Body of pancreas (tissue), 4 donors: Measurements from ENCODE around the gene CAPZA2.

Experiments used
- POLR2A ChIP-seq, 3 donors: fragments of 450-650 bp; IDR thresholded peaks; one replicate each; pipeline ENCODE4 v1.6.1; 2016; ENCODE audit warnings: antibody characterized with exemption in 3 of 3, mild to moderate bottlenecking in 2 of 3
- TF ChIP-seq, protein P1 (sequence below), 7 experiments: fragments of 450-650 bp in 4 of 7; fragments of 200-600 bp in 3 of 7; sonication (generic) in 3 of 7; IDR thresholded peaks; one replicate each; pipeline ENCODE4 v1.5.1; 2016 to 2019; ENCODE audit warnings: antibody characterized with exemption in 7 of 7

DNA sequence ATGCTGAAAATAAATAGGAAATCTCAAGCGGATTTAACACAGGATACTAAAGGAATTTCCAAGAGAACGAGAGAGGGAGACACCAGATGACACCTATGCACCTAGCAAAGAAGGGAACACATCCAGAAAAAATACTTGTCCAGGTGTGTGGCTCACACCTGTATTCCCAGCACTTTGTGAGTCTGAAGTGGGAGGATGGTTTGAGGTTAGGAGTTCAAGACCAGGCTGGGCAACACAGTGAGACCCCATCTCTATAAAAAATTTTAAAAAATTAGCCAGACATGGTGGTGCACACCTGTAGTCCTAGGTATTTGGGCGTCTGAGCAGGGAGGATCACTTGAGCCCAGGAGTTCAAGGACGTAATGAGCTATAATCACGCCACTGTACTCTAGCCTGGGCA lies 11.2 kb upstream of the CAPZA2 start:
- TF ChIP-seq, protein P1, sequence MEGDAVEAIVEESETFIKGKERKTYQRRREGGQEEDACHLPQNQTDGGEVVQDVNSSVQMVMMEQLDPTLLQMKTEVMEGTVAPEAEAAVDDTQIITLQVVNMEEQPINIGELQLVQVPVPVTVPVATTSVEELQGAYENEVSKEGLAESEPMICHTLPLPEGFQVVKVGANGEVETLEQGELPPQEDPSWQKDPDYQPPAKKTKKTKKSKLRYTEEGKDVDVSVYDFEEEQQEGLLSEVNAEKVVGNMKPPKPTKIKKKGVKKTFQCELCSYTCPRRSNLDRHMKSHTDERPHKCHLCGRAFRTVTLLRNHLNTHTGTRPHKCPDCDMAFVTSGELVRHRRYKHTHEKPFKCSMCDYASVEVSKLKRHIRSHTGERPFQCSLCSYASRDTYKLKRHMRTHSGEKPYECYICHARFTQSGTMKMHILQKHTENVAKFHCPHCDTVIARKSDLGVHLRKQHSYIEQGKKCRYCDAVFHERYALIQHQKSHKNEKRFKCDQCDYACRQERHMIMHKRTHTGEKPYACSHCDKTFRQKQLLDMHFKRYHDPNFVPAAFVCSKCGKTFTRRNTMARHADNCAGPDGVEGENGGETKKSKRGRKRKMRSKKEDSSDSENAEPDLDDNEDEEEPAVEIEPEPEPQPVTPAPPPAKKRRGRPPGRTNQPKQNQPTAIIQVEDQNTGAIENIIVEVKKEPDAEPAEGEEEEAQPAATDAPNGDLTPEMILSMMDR (IDR thresholded peaks at IDR 0.05) = no peak
- TF ChIP-seq POLR2A (IDR thresholded peaks at IDR 0.05) = no peak
